ENCODE measurements around the gene SLC2A13.

SLC2A13 gene

DNA sequence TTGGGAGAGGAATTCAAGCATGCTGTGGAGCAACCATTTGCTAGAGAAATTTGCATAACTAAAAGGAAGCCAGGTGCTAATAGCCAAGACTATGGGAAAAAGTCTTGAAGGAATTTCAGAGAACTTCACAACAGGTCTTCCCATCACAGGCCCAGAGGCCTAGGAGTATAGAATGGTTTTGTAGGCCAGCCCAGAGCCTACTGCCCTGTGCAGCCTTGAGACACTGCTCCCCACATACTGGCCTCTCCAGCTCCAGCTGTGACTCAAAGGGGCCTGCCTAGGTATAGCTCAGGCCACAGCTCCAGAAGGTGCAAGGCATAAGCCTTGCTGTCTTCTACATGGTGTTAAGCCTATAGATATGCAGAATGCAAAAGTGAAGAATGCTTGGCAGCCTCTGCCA, 227.1 kb downstream of the SLC2A13 start:
- no peaks in the 10 kb centered on the region for H3F3A ChIP-seq (ENCODE audit: insufficient read depth)
- no peak overlapping the region for H3K27ac ChIP-seq (ENCODE audit: low read depth, low read length)
- no peak overlapping the region for H3K4me2 ChIP-seq (ENCODE audit: low read depth, low read length, poor library complexity, severe bottlenecking)
- no peaks in the 10 kb centered on the region for H3K27me3 ChIP-seq (ENCODE audit: low read length)
- H3K36me3 ChIP-seq (ENCODE audit: low read length), result no peaks in the 10 kb centered on the region
- H3K9me3 ChIP-seq (ENCODE audit: insufficient read depth, low read length), result peaks cover 9% of the 10 kb centered on the region
- no peak overlapping the region for H3K4me3 ChIP-seq (ENCODE audit: insufficient read depth, low read length, poor library complexity, severe bottlenecking)
- H3K9ac ChIP-seq (ENCODE audit: low read length), result no peak overlapping the region
- H4K20me1 ChIP-seq (ENCODE audit: low read depth, low read length), result no peaks in the 10 kb centered on the region
- no peak for TF ChIP-seq EZH2phosphoT487 (conservative IDR thresholded peaks at IDR 0.05; ENCODE audit: low read length)
- TF ChIP-seq, protein P1, sequence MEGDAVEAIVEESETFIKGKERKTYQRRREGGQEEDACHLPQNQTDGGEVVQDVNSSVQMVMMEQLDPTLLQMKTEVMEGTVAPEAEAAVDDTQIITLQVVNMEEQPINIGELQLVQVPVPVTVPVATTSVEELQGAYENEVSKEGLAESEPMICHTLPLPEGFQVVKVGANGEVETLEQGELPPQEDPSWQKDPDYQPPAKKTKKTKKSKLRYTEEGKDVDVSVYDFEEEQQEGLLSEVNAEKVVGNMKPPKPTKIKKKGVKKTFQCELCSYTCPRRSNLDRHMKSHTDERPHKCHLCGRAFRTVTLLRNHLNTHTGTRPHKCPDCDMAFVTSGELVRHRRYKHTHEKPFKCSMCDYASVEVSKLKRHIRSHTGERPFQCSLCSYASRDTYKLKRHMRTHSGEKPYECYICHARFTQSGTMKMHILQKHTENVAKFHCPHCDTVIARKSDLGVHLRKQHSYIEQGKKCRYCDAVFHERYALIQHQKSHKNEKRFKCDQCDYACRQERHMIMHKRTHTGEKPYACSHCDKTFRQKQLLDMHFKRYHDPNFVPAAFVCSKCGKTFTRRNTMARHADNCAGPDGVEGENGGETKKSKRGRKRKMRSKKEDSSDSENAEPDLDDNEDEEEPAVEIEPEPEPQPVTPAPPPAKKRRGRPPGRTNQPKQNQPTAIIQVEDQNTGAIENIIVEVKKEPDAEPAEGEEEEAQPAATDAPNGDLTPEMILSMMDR (IDR thresholded peaks at IDR 0.05; ENCODE audit: insufficient read depth, low read length, poor library complexity, severe bottlenecking), result no peak
- H3K79me2 ChIP-seq (ENCODE audit: insufficient read depth, low read length), result no peaks in the 10 kb centered on the region
- no peak overlapping the region for H2AFZ ChIP-seq (ENCODE audit: low read depth, low read length, severe bottlenecking)
- no peaks in the 10 kb centered on the region for H3K9me2 ChIP-seq (replicated peaks; ENCODE audit: insufficient read depth, low read length)

DNA sequence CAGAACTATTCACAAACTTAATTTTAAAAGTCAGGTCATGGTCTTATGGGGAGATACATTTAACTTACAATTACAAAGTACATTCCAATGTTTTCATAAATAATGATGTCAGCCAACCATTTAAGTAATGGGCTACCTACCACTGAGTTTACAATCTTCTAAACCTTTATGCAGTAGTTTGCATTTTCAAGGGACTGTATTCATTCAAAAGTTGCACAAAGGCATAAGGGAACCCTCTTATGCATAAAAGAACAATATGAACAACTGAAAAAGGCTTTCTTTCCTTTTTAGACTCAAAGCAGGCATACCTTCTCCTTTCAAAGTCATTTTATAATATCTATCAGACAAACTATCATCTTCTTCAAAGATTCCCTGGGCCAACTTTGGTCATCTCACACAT, 230.2 kb downstream of the SLC2A13 start:
- no peaks in the 10 kb centered on the region for H3K36me3 ChIP-seq (ENCODE audit: low read length)
- no peaks in the 10 kb centered on the region for H3K27me3 ChIP-seq (ENCODE audit: low read length)
- H3K9me2 ChIP-seq (replicated peaks; ENCODE audit: insufficient read depth, low read length), result no peaks in the 10 kb centered on the region
- H3K27ac ChIP-seq (ENCODE audit: low read depth, low read length), result no peak overlapping the region
- no peak overlapping the region for H3K9ac ChIP-seq (ENCODE audit: low read length)
- no peak overlapping the region for H2AFZ ChIP-seq (ENCODE audit: low read depth, low read length, severe bottlenecking)
- H3K79me2 ChIP-seq (ENCODE audit: insufficient read depth, low read length), result no peaks in the 10 kb centered on the region
- no peak overlapping the region for H3K4me2 ChIP-seq (ENCODE audit: low read depth, low read length, poor library complexity, severe bottlenecking)
- no peaks in the 10 kb centered on the region for H3F3A ChIP-seq (ENCODE audit: insufficient read depth)
- no peaks in the 10 kb centered on the region for H4K20me1 ChIP-seq (ENCODE audit: low read depth, low read length)
- H3K4me3 ChIP-seq (ENCODE audit: insufficient read depth, low read length, poor library complexity, severe bottlenecking), result no peak overlapping the region
- peaks cover 9% of the 10 kb centered on the region for H3K9me3 ChIP-seq (ENCODE audit: insufficient read depth, low read length)
- TF ChIP-seq, protein P1 (IDR thresholded peaks at IDR 0.05; ENCODE audit: insufficient read depth, low read length, poor library complexity, severe bottlenecking), result no peak

DNA sequence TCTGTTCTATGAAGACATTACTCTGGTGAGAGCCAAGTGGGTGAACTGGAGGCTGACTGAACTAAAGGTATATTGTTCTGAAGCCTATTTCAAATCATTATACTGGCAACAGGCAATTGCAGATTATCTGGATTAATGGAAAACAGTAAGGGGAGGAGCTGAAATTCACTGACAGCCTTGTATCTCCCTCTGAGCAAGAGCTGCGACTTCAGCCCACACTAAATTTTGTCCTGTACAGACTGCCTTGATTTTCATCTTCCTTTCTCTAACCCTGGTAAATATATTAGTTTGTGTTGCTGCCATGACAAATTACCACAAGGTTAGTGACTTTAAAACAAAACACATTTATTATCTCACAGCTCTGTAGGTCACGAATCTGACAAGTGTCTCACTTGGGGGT, 231.1 kb downstream of the SLC2A13 start:
- TF ChIP-seq, protein P1 (IDR thresholded peaks at IDR 0.05; ENCODE audit: insufficient read depth, low read length, poor library complexity, severe bottlenecking), result no peak
- TF ChIP-seq EZH2phosphoT487 (conservative IDR thresholded peaks at IDR 0.05; ENCODE audit: low read length), result no peak
- Histone ChIP-seq H3K9me2 (replicated peaks; ENCODE audit: insufficient read depth, low read length) (no peaks in the 10 kb centered on the region), H4K20me1 (ENCODE audit: low read depth, low read length) (no peaks in the 10 kb centered on the region)

DNA sequence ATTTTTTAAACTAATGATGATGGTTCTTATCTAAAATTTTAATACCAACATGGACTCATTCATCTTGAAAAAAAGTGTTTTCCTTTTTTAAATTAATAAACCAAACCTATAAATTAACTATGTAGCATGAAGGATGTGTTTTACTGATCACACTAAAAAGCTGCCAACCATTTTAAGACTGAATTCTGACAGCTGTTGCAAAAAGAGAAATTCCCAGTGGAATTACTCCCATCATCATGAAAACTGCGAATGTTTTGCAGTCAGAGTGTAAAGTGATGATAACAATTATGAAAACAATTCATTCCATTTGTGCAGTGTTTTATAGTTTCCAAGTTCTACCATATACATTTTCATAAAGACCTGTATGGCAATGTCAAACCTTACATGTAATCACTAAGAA, 232.8 kb downstream of the SLC2A13 start:
- no peak overlapping the region for H2AFZ ChIP-seq (ENCODE audit: low read depth, low read length, severe bottlenecking)
- no peaks in the 10 kb centered on the region for H3K27me3 ChIP-seq (ENCODE audit: low read length)
- no peaks in the 10 kb centered on the region for H3K9me2 ChIP-seq (replicated peaks; ENCODE audit: insufficient read depth, low read length)
- H4K20me1 ChIP-seq (ENCODE audit: low read depth, low read length), result no peaks in the 10 kb centered on the region
- H3K79me2 ChIP-seq (ENCODE audit: insufficient read depth, low read length), result no peaks in the 10 kb centered on the region
- no peak overlapping the region for H3K4me3 ChIP-seq (ENCODE audit: insufficient read depth, low read length, poor library complexity, severe bottlenecking)
- H3F3A ChIP-seq (ENCODE audit: insufficient read depth), result no peaks in the 10 kb centered on the region
- no peak for TF ChIP-seq EZH2phosphoT487 (conservative IDR thresholded peaks at IDR 0.05; ENCODE audit: low read length)
- TF ChIP-seq, protein P1 (IDR thresholded peaks at IDR 0.05; ENCODE audit: insufficient read depth, low read length, poor library complexity, severe bottlenecking), result no peak
- H3K36me3 ChIP-seq (ENCODE audit: low read length), result no peaks in the 10 kb centered on the region
- no peak overlapping the region for H3K9ac ChIP-seq (ENCODE audit: low read length)
- H3K27ac ChIP-seq (ENCODE audit: low read depth, low read length), result no peak overlapping the region
- H3K9me3 ChIP-seq (ENCODE audit: insufficient read depth, low read length), result no peaks in the 10 kb centered on the region
- no peak overlapping the region for H3K4me2 ChIP-seq (ENCODE audit: low read depth, low read length, poor library complexity, severe bottlenecking)

More for the DNA sequence above, 231.1 kb downstream of the SLC2A13 start:
- H3K27ac ChIP-seq (ENCODE audit: low read depth, low read length), result no peak overlapping the region
- H3K4me2 ChIP-seq (ENCODE audit: low read depth, low read length, poor library complexity, severe bottlenecking), result no peak overlapping the region
- no peaks in the 10 kb centered on the region for H3K36me3 ChIP-seq (ENCODE audit: low read length)
- H2AFZ ChIP-seq (ENCODE audit: low read depth, low read length, severe bottlenecking), result no peak overlapping the region
- H3K27me3 ChIP-seq (ENCODE audit: low read length), result no peaks in the 10 kb centered on the region
- H3F3A ChIP-seq (ENCODE audit: insufficient read depth), result no peaks in the 10 kb centered on the region
- H3K79me2 ChIP-seq (ENCODE audit: insufficient read depth, low read length), result no peaks in the 10 kb centered on the region
- H3K9me3 ChIP-seq (ENCODE audit: insufficient read depth, low read length), result peaks cover 9% of the 10 kb centered on the region
- H3K9ac ChIP-seq (ENCODE audit: low read length), result no peak overlapping the region
- no peak overlapping the region for H3K4me3 ChIP-seq (ENCODE audit: insufficient read depth, low read length, poor library complexity, severe bottlenecking)
